Endothelial cell of umbilical vein (primary cell): Measurements from ENCODE around the gene RRM1.
"Not testable (repeated sequence)": the region's sequence is repeated elsewhere in the genome, so short reads cannot be mapped to it uniquely, and the experiment has no call there.

Source experiments
- POLR2A ChIP-seq: IDR thresholded peaks from 2 replicates; pipeline ENCODE4 v1.6.1; 2012; ENCODE audit warnings: low read depth, mild to moderate bottlenecking, control low read depth, low read length
- TF ChIP-seq, protein P1 (sequence below), 2 donors: IDR thresholded peaks; 1 replicate in 1 of 2; 2 replicates in 1 of 2; pipeline ENCODE4 v1.5.1; 2011; ENCODE audit warnings: low read length in 2 of 2, mild to moderate bottlenecking in 2 of 2, moderate library complexity in 2 of 2, control low read depth in 1 of 2, inconsistent platforms in 1 of 2, low read depth in 1 of 2; ENCODE audit not compliant: insufficient read depth in 1 of 2; ENCODE audit errors: extremely low read depth in 1 of 2
- TF ChIP-seq, protein P2 (sequence below): IDR thresholded peaks from 2 replicates; pipeline ENCODE4 v1.6.1; 2011; ENCODE audit not compliant: insufficient read depth, insufficient read length

GRCh38 chr11:4158818-4159217, 64.2 kb downstream of the RRM1 start:
- TF ChIP-seq, protein P1, sequence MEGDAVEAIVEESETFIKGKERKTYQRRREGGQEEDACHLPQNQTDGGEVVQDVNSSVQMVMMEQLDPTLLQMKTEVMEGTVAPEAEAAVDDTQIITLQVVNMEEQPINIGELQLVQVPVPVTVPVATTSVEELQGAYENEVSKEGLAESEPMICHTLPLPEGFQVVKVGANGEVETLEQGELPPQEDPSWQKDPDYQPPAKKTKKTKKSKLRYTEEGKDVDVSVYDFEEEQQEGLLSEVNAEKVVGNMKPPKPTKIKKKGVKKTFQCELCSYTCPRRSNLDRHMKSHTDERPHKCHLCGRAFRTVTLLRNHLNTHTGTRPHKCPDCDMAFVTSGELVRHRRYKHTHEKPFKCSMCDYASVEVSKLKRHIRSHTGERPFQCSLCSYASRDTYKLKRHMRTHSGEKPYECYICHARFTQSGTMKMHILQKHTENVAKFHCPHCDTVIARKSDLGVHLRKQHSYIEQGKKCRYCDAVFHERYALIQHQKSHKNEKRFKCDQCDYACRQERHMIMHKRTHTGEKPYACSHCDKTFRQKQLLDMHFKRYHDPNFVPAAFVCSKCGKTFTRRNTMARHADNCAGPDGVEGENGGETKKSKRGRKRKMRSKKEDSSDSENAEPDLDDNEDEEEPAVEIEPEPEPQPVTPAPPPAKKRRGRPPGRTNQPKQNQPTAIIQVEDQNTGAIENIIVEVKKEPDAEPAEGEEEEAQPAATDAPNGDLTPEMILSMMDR (IDR thresholded peaks at IDR 0.05; ENCODE audit: extremely low read depth in 1 of 2, insufficient read depth in 1 of 2, low read depth in 1 of 2, low read length in 2 of 2) = not testable (repeated sequence)
- TF ChIP-seq, protein P2, sequence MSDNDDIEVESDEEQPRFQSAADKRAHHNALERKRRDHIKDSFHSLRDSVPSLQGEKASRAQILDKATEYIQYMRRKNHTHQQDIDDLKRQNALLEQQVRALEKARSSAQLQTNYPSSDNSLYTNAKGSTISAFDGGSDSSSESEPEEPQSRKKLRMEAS = not testable (repeated sequence)
- not testable (repeated sequence) for TF ChIP-seq POLR2A
